ENCODE data around the gene SCRT2.

Gene SCRT2

GRCh38 chr20:623704-624103 lies 51.9 kb downstream of the SCRT2 start:
- TF ChIP-seq GATA2 (IDR thresholded peaks at IDR 0.05; ENCODE audit: low read depth, low read length) (no peak), GATA3 (IDR thresholded peaks at IDR 0.05; ENCODE audit: low read depth, low read length) (no peak)

DNA sequence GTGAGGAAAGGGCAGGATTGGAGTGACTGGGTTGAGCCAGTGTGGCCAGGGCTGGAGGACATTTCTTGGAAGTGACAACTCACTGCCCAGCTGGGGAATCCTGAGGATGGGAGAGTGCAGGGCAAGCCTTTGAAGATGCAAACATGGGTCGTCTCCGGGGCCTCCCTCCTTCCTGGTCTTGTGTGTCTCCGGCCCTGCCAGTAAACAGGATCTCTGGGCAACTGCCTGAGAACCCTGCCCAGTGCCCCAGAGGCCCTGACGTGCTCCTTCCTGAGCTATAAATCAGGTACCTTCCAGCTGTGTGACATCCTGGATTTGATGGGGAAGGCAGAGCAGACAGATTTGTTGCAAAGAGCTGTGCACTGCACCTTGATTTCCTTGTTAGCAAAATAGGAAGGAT lies 52.6 kb downstream of the SCRT2 start:
- TF ChIP-seq GATA3 (IDR thresholded peaks at IDR 0.05; ENCODE audit: low read depth, low read length): no peak
- no peak for TF ChIP-seq GATA2 (IDR thresholded peaks at IDR 0.05; ENCODE audit: low read depth, low read length)

- TF ChIP-seq GATA3 (IDR thresholded peaks at IDR 0.05; ENCODE audit: low read depth, low read length) (no peak), GATA2 (IDR thresholded peaks at IDR 0.05; ENCODE audit: low read depth, low read length) (no peak)
These were observed 53.4 kb downstream of the SCRT2 start for GRCh38 chr20:622161-622560.

- no peak for TF ChIP-seq GATA2 (IDR thresholded peaks at IDR 0.05; ENCODE audit: low read depth, low read length)
These were observed 54.4 kb downstream of the SCRT2 start for GRCh38 chr20:621125-621756.

- no peak for TF ChIP-seq GATA3 (IDR thresholded peaks at IDR 0.05; ENCODE audit: low read depth, low read length)
- no peak for TF ChIP-seq GATA2 (IDR thresholded peaks at IDR 0.05; ENCODE audit: low read depth, low read length)
These were observed 55.4 kb downstream of the SCRT2 start for GRCh38 chr20:620246-620645.

GRCh38 chr20:618980-619379 lies 56.6 kb downstream of the SCRT2 start:
- TF ChIP-seq GATA2 (IDR thresholded peaks at IDR 0.05; ENCODE audit: low read depth, low read length): no peak
- TF ChIP-seq GATA3 (IDR thresholded peaks at IDR 0.05; ENCODE audit: low read depth, low read length): no peak

DNA sequence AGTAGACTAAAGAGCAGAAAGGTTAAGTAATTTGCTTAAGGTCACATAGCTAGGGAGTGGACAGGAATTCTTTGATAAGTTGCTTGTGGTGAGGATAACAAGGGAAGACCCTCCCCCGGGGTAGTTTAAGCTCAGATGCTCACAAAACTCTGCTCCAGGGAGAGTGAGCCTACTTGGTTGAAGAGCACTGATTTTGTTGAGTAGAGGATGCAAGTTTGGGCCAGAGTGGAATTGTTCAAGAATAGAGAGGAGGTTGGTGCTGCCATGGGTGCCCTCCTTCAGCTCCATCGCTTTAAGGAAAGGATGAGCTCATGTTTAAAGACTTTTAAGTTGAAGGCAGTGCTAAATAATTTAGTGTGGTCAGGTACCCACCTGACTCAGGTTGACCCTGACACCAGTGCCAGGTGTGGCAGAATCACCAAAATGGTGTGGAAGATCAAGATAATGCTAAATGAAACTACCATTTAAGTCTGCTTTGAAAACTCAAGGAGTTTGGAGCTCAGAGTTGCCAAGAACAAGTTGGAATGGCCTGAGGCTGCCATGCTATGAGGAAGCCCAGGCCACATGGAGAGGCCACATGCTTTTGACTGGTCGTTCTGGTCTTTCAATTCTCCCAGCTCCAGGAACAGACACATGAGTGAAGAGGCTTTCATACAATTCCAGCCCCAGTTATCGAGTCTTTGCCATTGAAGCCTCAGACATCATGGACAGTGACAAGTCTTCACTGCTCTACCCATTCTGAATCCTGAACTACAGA lies 57.5 kb downstream of the SCRT2 start:
- no peak for TF ChIP-seq GATA3 (IDR thresholded peaks at IDR 0.05; ENCODE audit: low read depth, low read length)
- no peak for TF ChIP-seq GATA2 (IDR thresholded peaks at IDR 0.05; ENCODE audit: low read depth, low read length)

GRCh38 chr20:615514-615913 lies 60.1 kb downstream of the SCRT2 start:
- TF ChIP-seq GATA2 (IDR thresholded peaks at IDR 0.05; ENCODE audit: low read depth, low read length): no peak
- no peak for TF ChIP-seq GATA3 (IDR thresholded peaks at IDR 0.05; ENCODE audit: low read depth, low read length)

- no peak for TF ChIP-seq GATA3 (IDR thresholded peaks at IDR 0.05; ENCODE audit: low read depth, low read length)
- no peak for TF ChIP-seq GATA2 (IDR thresholded peaks at IDR 0.05; ENCODE audit: low read depth, low read length)
These were observed 63.8 kb downstream of the SCRT2 start for GRCh38 chr20:611843-612185.

Measured in SH-SY5Y (cell line).